Activated naive CD8-positive, alpha-beta T cell treated with anti-CD3 and anti-CD28 coated beads, Interleukin-2, amount 50 U/mL, for 16 hours (primary cell): Measurements from ENCODE around the gene ABHD14A.
A peak's percentile ranks its signal among the peaks of the same experiment; 100 is the strongest.
"Not testable (repeated sequence)": the region's sequence is repeated elsewhere in the genome, so short reads cannot be mapped to it uniquely, and the experiment has no call there.

Source experiments
- DNase-seq: peaks from one replicate; pipeline ENCODE4 v3.0.0-alpha.2; 2020; ENCODE audit warnings: low read depth, low spot score

Gene ABHD14A

DNA sequence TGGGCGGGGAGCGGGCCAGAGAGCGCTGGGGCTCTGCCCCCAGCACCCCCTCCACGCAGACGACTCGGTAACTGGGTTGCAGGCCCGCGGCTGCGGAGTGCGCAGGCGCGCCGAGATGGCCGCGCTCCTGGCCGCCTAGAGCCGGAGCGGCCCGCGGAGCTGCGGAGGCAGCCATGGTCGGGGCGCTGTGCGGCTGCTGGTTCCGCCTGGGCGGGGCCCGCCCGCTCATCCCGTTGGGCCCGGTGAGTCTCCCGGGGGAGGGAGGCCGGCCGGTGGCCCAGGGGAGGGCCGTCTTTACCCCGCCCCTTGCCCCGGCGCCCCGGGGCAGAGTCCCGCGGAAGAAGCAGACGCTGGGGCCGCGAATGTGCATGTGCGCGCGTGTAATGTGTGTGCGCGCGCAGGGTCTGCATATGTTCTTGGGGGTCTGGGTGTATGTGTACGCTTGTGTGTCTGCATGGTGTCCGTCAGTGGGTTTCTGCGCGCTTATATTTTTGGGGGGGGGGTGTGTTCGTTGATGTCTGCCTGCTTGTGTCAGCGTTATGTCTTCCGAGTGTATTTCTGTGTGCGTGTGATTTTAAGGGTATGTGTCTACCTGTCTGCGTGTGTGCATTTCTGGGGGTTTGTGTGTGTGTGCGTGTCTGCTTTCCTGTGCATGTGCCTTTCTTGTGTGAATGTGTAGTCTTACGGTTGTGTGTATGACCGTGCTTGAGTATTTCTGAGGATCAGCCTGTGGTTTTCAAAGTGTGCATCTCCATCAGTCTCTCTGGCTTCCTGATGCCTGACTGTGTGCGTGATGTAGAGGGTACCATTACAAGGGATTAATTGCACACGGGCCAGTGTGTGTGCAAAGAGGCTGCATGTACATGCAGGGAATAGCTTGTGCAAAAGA, at the start of gene ABHD14A:
TSS of gene ABHD14A (plus strand) at position 102 of the 889 bp plus-strand sequence. CDS start at position 174, 72 bp downstream.
- peak; percentile 30 for DNase-seq

DNA sequence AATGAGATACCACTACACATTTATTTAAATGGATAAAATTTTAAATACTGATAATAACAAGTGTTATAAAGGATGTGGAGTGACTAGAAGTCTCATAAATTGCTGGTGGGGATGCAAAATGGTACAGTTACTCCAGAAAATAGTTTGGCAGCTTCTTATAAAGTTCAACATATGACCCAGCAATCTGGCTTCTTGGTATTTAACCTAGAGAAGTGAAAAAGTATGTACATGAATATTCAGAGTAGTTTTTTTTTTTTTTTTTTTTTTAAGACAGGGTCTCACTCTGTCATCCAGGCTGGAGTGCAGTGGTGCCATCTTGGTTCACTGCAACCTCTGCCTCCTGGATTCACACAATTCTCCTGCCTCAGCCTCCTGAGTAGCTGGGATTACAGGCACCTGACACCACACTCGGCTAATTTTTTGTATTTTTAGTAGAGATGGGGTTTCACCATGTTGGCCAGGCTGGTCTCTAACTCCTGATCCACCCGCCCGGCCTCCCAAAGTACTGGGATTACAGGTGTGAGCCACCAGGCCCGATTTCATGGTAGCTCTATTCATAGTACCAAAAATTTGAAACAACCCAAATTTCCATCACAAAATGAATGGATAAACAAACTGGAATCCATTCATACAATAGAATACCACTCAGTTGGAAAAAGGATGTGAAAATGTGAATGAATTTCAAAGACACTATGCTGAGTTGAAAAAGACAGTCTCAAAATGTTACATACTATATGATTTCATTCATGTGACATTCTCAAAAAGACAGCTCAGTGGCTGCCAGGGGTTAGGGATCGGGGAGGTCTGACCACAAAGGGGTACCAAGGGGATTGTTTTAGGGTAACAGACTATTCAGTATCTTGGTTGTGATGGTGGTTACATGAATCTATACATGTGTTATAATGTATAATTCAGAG, 47.5 kb upstream of the ABHD14A start:
- DNase-seq: no peak

DNA sequence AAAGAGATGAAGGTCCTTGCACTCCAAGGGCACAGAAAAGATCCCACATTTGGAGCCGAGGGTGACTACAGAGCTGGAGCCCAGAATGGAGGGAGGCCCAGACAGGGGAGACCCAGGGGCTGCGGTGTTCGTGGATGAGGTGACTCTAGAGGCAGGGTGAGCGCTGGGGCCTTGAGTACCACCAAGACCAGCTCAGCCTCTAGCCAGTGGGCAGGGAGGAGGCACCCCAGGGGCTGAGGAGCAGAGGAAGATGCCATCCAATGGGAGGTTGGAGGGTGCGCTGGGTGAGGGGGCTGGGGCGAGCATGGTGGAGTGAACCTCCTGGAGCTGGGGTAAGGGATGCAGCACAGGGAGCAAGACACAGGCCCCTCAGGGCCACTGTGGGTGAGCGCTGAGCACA, 46.4 kb upstream of the ABHD14A start:
- DNase-seq: no peak

DNA sequence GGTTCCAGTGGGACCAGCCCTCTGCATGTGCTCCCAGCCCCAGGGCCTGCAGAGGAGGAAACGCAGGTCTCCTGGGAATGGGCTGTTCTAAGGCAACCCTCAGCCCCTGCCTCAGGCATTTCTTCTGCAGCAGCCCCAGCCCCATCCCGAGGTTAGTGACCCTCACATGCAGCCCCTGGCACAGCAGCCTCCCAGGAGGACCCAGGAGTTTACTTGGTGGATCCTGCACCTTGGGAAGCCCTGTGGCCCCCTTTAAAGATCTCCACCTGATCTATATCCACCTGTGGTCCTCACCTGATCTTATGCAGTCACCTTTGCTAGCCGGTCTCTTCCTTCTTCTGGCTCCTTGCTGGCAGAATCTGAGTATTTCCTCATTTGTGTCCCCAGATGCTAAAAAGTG, 45.9 kb upstream of the ABHD14A start:
- not testable (repeated sequence) for DNase-seq

DNA sequence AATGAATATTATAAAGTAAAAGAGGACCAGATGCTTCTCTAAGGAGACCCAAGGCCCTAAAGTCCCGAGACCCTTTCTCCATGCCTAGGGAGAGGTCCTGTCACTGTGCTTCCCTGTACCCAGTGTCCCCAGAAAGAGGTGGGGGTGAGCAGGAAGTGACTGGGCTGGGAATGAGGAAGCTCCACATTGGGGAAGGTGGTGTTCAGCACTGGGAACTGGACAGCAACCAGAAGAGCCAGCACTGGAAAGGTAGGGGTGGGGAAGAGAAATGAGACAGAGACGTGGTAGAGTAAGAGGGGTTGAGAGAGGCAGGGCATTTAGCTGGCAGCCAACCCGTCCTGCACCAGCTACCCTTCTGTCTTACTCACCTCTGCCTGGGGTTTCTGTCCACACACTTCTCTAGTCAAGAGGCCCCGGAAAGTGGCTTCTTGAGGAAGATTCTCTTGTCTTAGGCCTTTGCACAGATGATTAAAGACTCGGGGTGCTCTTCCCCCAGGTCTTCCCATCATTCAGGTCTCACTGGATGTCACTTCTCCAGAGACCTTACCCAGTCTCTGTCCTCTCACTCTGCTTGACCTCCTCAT, 45.4 kb upstream of the ABHD14A start:
- no peak for DNase-seq

DNA sequence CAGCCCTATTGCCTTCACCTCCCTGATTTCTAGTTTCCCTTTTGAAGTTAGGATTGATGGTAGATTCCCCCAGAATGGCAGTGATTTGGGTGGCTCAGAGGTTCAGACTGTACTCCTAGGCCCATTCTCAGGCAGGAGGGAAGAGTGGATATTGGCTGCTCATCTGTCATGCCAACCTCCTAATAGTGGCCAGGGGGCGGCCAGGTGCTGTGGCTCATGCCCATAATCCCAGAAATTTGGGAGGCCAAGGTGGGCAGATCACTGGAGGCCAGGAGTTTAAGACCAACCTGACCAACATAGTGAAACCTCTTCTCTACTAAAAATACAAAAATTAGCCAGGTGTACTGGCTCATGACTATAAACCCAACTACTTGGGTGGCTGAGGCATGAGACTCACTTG, 44.4 kb upstream of the ABHD14A start:
- no peak for DNase-seq

DNA sequence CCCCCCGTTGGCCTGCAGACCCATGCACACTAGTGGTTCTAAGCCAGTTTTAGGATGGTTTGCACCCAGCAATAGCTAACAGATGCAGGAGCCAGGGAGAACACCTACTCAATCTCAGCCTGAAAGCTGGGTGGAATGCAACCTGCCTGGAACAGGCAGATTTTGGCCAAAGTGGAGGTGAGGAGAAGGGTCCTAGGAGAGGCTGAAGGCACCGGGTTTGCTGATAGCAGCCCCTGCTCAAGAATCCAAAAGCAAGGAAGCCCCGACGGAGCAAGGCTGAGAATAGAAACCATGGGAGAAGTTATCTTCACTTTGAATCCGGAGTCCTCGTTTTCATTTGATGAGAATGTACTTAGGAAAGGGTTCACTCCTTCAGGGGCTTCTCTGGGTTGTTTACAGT, 43.1 kb upstream of the ABHD14A start:
- DNase-seq: no peak

DNA sequence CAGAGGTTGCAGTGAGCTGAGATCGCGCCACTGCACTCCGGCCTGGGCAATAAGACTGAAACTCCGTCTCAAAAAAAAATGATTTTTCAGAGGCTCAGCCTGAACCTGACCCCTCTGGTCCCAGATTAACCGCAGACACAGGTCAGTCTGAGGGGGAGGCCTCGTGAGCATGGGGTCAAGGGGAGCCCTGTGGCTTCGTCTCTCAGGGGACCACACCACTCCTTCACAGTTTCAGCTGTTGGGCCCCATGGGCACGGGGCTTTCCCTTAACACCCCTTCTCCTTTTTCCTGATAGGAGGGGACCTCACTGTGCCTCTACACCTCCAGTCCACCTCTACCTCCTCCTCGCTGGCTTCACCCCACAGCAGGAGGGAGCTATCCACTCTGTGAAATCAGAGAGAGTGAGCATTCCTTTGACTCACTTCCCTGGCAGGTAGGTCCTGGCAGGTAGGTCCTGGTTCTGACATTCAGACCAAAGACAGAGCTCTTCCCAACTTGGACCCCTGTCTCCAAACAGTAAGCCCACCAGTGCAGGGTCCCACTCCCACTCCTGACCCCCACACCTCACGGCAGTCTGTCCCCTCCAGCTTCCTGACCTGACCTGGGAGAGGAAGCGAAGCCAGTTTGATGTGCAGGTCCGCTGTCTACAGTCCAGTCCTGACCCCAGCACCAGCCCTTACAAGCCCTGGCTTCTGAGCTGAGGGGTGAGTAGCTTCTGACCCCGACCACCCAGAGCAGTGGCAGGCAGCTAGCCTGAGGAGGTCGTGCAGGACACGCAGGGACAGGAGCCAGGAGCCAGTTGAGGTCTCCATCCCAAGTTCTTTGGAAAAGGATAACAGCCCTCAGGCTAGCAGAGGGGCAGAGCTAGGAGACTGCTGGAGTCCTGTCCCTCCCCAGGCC, 42.1 kb upstream of the ABHD14A start:
- no peak for DNase-seq

DNA sequence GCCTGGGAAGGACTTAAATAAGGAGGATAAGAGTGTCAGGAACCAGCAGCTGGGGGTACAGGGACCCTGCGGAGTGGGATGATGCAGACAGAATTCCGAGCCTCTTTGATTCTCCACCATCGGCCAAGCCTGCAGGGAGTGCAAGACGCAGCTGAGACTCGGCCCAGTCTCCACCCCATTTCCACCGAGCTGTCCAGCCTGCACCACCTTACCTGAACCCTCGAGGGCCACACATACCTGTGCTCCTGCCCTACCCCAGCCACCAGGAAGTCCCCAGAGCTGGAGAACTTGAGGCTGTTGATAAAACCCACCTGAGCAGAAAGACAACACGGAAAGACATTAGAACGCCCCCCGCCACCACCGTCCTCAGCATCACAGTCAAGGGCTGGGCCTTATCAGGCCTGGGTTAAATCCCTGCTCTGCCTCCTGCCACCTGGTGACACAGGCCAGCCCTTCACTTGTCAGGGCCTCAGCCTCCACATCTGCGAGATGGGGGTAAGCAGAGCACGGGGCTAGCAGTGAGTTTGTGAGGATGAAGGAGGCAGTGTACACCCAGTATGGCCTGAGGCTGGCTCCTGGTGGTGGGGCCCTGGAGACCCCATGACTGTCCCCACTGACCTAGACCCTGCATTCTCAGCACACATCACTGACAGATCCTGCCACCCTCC, 41.3 kb upstream of the ABHD14A start:
- DNase-seq: no peak

DNA sequence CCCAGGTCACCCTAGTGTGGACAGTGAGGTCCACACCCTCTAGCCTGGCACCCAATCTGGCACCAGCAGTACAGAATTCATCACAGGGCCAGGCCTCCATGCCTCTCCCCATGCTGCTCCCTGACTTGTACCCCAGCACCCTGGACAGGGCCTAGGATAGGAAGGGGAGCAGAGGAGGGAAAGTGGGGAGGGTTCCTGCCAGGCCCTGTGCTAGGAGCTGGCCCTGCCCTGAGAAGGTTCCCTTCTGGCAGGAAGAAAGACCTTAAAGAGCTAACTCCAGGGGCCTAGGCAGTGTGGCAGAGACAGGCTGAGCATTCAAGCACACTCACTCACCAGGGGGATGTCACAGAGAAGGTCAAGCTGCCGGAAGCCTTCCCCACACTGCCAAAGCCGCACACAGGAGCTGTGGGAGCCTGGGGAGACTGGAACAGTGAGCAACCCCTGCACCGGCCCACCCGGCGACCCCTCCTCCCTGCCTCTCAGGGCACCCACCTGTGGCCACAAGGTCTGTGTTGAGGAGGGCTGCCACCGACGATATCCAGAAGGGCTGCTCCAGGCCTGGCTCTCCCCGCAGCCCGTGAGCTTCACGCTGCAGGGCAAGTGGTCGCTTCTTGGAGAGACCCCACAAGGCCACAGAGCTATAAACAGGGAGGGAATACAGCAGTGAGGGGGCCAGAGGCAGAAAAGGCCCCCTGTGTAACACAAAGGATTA, 40.6 kb upstream of the ABHD14A start:
- DNase-seq: no peak

DNA sequence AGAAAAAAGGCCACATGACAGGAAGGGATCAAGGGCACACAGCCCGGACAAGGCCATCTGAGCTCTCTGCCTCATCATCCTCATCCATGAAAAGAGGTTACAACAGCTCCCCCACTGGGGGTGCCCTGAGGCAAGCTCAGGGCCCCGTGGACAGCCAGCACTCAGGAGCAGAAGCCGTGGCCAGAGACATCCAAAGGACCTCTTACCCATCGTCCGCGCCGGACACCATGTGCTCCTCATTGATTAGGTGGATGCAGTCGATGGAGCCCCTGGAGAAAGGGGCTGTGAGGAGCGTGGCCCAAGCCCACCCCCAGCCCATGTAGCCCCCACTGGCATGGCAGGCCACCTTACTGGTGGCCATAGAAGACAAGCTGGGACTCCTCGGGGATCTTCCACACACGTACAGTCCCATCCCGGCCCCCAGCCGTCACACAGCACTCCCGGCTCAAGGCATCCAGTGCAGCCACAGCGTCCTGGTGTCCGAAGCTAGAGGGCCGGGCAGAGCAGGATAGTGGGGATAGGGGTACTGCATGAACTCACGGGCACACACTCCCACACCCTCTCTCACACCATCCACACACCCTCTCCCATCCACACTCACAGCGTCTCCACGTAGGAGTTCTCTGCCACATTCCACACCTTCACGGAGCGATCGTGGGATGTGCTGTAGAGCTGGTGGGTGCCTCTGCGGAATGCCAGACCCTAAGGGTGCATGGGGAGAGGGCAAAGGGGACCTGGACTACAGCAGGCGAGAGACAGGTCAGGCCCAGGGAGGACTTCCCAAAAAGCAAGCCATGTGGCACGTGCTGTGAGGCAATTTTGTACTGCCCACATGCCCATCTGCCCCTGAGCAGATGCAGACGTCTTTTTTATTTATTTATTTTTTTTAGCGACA, 39.6 kb upstream of the ABHD14A start:
- DNase-seq: no peak

DNA sequence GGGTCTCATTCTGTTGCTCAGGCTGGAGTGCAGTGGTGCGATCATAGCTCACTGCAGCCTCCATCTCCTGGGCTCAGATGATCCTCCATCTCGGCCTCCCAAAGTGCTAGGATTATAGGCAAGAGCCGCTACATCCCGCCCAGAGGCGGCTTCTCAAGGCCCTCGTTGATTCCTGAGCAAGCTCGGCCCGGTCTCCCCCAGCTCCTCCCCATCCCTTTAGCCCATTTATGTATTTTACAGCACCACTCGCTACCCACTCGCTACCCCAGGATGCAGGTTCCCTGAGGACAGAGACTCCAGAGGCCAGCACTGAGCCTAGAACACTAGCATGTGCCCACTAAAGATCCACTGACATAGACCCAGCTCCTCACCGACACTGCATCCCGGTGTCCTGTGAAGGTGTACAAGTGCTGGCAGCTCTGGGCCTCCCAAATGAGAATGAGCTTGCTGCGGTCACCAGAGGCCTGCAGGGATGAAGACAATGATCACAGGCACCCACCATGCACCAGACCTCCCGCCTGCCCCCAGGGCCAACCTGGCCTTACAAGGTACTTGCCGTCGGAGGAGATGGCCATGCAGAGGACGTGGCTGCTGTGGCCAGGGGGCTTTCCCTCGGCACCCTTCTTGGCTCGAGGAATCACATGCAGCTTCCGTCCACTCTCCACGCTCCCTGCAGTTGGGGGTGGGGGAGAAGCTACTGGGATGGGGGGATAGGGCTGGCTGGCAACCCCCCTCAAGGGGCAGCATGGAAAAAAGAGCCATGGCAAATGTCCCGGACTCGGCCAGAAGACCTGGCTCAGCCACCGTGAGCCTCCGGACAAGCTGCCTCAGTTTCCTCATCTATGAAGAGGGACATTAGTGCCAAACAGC, 38.7 kb upstream of the ABHD14A start:
- no peak for DNase-seq

DNA sequence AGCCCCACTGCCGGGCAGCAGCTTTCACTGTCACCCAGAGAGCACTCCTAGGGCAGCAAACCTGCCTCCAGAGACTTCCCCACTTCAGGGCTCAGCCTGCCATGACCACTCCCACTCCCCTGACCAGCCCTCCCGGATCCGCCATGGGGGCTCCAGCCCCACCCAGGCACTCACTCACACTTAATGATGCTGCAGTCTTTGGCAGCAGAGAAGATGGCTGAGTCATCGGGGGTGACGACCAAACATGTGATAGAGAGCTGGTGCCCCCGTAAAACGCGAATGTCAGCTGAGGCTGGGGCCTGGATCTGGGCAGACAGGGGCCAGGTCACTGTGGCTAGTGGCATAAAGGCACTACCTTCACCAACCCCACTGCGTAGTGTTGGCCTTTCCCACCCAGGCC, 37.9 kb upstream of the ABHD14A start:
- DNase-seq: no peak

DNA sequence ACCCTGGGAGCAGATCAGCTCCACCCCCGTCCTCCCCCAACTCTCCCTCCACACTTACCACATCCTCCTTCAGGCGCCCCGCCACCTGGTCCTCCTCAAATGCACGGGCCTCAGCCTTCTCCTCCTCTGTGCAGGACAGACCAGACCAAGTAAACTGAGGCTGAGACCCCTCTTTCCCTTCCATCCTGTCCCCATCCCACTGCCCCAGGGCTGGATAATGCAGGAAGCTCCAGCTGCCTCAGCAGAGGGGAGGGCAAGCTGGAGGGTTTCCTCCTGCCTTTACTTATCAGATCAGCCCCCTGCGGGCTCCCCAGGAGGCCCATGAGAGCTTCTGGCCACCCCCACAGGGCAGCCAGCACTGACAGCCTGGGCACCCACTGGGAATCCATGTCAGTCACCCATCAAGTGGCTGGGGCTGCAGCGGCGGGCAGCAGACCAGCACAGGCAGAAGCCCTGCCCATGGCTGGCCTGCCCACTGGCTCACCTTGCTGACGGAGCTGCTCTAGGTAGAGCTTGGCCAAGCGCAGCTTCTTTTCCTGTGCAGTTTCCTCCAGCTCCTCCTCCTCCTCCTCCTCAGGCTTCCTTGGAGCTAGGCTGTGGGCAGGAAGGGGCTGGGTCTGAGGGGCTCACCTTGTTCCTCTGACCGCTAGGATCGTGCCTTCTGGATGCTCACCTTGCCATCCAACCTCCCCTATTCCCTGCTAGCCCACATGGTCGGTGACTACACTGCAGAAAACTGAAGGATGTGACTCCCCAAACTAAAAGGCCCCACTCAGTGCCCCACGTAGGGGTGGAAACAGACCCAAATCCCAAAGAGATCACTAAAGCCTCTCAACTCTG, 37.0 kb upstream of the ABHD14A start:
- DNase-seq: no peak

DNA sequence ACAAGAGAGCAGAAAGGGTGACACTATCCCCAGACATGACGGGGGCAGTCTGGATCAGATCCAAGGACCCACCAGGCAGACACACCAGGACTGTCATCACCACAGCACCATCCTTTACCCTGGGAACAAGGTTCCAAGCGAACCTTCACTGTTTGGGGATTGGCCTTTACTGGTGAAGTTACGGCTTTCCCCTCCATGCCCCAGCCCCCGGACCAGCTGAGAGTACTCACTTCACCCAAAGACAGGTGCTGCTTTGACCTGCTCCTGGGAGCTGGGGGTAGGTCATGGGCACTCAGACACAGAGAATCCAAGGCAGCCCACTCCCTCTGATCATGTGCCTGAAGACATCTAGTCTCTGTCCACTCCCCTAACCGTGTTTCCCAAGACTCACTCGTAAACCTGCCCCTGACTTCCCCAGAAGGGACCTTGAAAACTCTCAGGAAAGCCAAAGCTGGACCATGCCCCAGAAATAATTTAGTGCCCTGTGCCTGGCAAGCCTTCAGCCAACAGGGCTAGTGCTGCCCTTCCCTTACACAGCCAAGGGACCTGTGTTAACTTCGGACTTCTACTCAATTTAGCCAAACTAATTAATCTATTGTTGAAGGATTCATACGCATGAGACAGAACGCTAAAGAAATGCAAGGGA, 36.0 kb upstream of the ABHD14A start:
- DNase-seq: no peak

DNA sequence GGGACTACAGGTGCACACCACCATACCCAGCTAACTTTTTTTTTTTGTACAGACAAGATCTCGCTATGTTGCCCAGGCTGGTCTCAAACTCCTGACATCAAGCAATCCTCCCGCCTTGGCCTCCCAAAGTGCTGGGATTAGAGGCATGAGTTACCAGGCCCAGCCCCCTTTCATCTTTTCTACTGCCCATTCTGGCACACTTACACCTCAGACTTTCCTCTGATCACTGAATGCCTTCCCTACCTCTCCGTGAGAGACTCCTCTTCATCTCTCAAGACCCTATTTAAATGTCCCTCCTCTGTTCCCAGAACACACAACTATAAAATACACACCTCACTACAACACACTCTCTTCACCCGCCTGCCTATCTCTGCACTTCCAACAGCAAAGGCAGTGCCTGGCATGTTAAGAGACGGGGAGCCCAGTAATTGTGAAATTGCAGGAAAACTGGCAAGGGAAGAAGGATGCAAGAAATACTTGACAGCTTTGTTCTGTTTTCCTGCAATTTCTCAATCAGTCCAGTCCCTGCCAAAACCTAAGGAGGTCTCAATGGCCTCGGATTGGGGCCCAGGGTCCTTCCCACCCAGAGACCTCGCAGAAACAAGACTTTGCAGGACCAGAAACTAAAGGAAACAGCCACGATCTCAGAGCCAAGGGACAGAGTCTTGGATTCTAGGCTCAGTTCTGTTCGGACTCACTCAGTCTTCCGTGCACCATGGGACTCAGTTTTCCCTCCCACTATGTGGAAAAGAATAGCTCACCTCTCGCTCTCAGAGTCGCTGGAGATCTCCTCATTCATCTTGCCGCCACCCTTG, 34.0 kb upstream of the ABHD14A start:
- no peak for DNase-seq
